ENCODE results near the gene ACVR1B.

The ACVR1B gene
- 20.6 to 82.9 (median 37.2) reads per million in 18 experiments for total RNA-seq

DNA sequence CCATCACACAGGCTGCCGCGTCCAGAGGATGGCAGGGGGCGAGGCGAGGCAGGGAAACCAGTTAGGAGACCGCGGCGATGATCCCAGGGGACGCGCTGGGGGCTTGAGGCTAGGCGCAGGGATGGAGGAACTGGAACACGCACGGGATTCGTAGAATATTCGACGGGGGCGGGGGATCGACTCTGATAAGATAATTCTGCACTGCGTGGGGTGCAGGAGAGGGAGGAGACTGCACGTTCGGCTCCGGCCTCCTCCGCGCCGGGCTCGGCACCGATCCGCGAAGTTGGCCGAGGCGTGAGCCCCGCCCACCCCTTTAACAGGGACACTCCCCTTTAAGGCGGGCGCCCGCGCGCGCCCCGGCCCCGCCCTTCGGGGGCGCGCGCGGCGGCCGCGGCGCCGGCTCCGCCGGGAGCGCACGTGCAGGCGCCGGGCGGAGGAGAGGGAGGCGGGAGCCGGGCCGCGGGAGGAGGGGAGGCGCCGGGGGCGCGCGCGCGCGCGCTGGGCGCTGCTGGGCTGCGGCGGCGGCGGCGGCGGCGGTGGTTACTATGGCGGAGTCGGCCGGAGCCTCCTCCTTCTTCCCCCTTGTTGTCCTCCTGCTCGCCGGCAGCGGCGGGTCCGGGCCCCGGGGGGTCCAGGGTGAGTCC lies at the start of gene ACVR1B:
Gene ACVR1B, plus strand, starts transcription at position 501 of the 644 bp plus-strand sequence. Its CDS starts 45 bp downstream, at position 546.
- DNase-seq, result peak; percentile 90 to 95

DNA sequence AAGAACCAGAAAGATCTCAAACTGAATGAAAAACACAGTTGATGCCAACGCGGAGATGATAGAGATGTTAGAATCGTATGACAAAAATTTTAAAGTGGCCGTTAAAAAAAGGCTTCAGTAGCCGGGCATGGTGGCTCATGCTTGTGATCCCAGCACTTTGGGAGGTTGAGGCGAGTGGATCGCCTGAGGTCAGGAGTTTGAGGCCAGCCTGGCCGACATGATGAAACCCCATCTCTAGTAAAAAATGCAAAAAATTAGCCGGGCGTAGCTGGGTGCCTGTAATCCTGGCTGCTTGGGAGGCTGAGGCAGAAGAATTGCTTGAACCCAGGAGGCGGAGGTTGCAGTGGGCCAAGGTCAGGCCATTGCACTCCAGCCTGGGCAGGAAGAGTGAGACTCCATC lies 49.6 kb upstream of the ACVR1B start:
- no peak for DNase-seq

DNA sequence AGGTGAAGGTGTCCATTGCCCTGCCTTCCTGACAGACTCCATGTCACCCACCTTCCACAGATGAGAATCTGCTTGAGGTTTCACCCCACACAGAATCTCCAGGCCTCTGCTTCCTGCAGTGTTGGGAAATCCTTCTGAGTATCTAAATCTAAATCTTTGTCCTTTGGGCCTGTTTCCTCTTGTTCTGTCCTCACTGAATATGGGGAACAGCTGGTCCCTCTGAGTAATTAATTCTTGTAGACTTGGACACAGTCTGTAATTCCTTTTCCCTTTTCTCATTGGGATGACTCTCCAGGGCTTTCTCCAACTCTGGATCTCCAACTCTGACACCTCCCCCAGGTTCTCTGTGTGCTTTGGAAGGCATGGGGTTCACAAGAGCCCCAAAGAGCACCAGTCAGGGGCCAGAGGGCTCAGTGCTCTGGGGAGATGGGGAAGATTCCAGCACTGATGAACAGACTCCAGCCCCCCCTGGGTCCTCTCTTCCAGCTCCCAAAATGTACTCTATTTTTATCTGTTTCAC lies 46.5 kb upstream of the ACVR1B start:
- DNase-seq, result peak; percentile 43 to 56

DNA sequence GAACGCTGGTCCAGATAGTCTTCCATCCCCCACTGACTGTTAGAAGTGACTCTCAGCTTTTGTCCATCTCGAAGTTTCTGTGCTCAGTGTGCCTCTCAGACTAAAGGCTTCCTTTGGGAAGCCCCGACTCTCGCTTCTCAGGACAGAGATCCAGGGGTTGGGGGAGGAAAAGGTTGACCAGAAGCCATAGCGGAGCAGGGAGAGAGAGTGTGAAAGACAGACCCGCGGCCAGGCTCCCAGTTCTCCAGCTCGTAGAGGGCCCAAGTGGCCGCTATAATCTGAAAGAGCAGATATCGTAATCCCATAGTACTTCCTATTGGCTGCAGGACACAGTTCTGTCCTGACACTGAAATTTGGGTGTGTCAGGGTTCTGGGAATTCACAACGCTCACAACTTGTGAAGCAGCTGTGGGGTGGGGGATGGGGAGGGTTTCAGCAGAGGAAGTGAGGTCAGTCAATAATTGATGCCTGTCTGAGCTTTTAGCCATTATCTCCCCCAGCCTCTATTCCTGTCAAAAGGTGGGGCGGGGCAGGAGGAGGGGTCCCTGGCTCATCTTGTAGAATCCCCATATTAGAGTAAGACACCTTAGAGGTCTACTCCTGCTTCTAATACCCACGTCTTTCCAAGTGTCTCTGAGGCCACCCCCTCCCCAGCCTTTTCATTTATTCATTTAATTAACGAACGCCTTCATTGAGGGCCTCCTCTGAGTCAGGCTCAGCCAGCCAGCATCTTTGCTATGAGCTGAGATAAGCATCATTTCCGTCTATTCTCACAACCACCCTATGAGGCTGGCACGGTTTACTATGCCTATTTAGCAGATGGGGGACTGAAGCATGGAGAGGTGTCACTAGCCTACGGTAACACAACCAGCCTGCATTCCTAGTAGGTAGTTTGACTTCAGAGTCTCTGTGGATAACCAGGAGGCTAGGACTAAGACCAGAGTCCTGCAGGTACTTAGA lies 45.7 kb upstream of the ACVR1B start:
- DNase-seq, result peak; percentile 66 to 84

DNA sequence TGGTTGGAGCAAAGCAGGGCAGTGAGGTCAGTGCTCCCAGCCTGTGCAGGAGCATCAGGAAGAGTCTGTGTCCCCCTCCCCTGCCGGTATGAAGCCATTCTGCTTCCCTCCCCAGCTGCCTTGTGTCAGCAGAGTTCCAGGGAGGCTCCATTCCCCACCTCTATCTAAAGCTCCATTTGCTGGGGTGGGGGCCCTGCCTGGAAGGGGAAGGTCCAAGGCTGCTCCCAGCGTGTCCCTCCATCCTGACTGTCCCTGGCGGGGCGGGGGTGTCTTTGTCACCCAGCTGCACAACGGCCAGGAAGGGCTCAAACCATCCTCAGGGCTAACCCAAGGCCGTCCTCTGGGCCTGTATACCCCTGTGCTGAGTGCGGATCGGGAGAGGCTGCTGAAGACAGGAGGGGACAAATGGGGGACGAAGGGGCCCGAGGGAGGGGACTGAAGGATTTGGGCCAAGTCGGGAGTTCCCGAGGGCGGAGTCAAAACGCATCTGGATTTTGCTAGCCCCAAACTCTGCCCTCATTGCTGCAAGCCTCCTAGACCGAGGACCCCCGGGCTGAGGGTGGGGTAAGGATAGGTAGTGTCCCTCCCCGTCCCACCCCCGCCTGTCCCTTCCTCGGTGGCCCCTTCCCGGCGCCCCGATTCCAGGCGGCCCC lies 44.9 kb upstream of the ACVR1B start:
- DNase-seq, result no peak

DNA sequence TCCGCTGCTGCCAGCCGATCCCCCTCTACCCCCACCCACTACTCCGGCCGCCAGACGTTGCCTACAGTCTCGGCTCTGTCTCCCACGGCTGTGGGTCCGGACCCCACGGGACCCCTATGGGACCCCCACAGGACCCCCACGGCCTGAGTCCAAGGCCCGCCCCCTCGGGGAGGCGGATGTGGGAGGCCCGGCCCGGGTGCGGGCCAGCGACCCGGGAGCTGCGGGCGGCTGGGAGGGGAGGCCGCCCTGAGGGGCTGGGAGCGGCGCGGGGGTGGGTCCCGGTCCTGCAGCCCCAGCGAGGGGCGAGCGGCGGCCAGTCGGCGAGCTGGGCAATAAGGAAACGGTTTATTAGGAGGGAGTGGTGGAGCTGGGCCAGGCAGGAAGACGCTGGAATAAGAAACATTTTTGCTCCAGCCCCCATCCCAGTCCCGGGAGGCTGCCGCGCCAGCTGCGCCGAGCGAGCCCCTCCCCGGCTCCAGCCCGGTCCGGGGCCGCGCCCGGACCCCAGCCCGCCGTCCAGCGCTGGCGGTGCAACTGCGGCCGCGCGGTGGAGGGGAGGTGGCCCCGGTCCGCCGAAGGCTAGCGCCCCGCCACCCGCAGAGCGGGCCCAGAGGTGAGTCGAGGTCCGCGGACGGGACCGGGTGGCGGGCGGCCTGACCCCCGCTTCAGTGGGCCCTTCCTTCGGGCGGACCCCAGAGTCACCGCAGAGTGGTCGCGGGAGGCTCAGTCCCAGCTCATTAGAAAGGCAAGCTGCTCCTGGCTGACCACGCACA lies 44.2 kb upstream of the ACVR1B start, which contains the start of gene ACVRL1:
Gene ACVRL1, plus strand, starts transcription at position 422 of the 773 bp plus-strand sequence. CDS start 4,971 bp downstream, outside the sequence.
- DNase-seq, result no peak

DNA sequence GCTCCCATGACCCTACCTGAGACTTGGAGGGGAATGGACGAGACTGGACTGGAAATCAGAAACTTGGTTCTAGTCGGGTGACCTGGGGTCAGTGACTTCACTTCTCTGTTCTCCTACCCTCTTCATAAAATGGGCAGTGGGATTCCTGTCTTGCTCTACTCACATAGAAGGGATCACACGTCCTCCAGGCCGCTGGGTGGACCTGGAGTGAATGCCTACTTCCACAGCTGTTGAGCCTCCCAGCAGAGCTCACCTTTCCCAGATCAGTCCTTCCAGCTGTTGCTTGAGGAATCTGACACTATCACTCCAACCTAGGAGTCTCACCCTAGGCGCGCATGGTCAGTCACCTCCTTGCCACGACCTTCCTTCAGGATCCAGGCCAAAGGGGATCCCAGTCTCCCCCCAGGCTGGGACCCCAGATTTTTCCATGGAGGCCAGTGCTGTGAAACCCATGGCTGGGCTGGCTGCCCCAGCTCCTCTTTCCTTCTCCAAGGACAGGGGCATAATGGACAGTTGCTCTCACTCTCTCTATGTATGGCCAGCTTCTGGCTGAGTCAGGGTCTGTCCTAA lies 43.6 kb upstream of the ACVR1B start:
- DNase-seq, result no peak

DNA sequence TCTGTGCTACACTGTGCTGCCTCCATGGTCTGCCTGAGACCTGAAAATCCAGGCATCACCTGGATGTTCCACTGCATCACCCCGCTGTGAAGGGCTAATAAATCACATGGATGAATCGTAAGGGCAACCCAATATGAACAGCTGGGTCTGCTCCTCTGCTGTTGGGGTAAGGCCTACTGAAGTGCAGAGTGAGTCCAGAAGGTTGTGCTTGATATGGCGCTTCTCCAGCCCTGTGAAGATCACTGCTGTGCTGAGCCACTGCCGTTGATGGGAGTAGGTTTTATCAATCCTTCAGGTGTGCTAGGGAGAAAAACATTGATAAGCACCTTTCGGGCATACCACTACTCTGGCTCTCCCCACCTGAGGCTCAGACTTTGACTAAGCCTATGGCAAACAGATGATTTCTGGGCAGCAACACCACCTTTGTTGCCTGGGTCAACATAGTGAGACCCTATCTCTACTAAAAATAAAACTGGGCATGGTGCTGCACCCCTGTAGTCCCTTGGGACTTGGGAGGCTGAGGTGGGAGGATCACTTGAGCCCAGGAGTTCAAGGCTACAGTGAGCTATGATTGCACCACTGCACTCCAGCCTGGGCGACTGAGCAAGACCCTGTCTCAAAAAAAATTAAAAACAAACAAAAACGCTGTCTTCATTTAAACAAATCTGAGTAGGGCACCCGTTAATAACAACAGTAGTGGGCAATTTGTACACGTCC lies 42.5 kb upstream of the ACVR1B start:
- no peak for DNase-seq

DNA sequence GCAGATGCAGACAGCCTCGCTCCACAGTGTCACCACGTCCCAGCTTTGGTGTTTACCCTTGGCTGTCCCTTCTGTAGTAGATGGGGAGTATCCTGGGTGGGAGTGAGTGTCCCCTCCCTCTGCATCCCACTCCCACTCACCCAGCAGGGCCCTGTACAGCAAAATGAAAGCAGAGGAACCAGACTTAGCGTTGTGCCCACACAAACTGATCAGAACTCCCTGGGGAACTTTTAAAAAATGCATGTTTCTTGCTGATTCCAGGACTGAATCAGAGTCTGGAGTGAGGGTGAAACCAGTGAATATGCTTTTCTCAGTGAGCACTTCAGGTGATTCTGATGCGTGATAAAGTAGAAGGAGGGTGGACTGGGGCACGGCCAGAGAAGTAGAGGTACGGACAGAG lies 41.3 kb upstream of the ACVR1B start:
- no peak for DNase-seq

DNA sequence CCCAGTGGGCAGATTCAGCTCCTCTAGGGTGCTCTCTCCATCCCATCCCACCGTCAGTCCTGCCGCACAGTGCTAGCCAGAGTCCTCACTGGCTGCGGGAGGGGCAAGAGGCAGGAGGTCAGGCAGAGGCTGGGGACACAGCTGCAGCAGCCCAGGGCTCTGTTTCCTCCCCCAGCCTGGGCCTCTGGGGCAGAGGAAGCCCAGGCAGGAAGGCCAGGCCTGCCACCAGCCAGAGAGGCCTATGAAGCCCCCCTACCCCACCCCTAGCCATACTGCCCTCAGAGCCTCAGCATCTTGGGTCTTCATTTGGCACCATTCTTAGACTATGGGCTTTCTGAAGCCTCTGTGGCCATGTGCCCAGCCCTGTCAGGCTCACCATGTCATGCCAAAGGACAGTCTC lies 40.8 kb upstream of the ACVR1B start:
- no peak for DNase-seq

DNA sequence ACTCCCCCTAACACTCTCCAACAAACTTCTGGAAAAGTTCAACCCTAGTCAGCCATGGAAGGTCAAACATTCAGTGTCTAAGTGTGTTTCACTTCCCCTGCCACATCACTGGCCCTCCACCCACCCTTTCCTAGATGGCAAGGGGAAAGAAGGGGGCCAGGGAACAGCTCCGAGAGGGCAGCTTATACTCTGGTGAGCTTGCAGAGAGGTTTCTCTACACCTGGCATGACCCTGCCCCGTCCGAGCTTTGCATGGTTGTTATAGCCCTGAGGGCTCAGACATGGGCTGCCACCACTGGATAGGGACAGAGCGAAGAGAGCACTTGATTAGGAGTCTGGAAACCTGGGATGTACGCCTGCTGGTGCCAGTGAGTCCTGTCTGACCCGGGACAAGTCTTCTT lies 40.2 kb upstream of the ACVR1B start:
- DNase-seq, result peak; percentile 66 to 71

DNA sequence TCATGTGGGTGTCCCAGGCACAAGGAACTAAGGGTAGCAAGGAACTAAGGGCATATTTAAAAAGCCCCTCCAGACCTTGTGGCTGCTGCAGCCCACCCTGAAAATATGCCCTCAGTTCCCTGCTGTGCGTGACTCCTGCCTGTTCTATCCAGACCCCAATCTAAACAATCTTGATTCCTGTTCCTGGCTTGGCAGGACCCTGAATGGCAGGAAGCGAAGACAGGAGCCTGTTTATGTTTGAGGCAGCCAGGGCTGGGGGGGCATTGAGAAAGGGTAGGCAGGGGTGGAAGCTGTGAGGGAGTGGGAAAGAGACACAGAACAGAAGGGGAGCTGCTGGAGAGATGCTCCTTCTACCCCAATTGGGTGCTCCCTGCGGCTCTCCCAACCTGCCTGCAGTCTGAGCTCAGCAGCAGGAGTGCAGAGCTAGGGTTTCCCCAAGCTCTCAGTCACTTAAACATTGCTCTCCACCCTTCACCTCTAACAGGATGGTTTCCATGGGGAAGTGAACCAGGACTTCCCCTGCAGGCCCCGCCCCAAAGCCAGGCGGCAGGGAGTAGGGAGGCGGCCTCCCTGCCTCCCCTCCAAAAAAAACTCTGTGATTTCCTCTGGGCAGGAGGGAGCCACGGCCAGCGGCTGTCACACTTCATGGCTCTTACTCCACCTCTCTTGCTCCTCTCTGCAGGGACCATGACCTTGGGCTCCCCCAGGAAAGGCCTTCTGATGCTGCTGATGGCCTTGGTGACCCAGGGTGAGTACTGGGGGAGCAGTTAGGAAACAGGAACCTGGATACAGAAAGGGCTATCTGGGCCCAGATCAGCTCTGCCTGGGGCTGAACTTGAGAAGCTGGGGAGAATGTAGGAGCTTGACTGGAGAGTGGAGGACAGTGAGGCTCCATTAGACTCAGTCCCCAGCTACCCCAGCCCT lies 39.4 kb upstream of the ACVR1B start:
- peak; percentile 81 to 82 for DNase-seq

DNA sequence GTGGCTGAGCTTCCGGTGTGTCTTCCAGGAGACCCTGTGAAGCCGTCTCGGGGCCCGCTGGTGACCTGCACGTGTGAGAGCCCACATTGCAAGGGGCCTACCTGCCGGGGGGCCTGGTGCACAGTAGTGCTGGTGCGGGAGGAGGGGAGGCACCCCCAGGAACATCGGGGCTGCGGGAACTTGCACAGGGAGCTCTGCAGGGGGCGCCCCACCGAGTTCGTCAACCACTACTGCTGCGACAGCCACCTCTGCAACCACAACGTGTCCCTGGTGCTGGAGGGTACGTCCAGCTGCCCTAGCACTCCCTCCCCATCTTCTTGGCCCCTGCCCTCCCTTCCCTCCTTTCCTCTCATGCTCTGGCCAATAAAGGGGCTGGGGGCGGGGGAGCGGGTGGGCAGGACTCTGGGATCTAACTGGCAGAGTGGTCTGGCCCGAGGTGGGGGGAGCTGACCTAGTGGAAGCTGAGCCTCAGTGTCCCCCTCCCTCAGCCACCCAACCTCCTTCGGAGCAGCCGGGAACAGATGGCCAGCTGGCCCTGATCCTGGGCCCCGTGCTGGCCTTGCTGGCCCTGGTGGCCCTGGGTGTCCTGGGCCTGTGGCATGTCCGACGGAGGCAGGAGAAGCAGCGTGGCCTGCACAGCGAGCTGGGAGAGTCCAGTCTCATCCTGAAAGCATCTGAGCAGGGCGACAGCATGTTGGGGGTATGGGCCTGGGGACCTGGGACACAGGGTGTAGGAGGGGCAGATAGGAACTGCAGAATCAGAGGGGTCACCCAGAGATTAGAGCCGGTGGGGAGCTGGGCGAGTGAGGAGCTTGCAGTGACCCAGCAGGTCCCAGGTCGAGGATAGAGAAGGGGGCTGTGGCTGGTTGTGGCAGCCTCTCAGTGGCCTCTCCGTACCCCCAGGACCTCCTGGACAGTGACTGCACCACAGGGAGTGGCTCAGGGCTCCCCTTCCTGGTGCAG lies 38.1 kb upstream of the ACVR1B start:
- no peak for DNase-seq

DNA sequence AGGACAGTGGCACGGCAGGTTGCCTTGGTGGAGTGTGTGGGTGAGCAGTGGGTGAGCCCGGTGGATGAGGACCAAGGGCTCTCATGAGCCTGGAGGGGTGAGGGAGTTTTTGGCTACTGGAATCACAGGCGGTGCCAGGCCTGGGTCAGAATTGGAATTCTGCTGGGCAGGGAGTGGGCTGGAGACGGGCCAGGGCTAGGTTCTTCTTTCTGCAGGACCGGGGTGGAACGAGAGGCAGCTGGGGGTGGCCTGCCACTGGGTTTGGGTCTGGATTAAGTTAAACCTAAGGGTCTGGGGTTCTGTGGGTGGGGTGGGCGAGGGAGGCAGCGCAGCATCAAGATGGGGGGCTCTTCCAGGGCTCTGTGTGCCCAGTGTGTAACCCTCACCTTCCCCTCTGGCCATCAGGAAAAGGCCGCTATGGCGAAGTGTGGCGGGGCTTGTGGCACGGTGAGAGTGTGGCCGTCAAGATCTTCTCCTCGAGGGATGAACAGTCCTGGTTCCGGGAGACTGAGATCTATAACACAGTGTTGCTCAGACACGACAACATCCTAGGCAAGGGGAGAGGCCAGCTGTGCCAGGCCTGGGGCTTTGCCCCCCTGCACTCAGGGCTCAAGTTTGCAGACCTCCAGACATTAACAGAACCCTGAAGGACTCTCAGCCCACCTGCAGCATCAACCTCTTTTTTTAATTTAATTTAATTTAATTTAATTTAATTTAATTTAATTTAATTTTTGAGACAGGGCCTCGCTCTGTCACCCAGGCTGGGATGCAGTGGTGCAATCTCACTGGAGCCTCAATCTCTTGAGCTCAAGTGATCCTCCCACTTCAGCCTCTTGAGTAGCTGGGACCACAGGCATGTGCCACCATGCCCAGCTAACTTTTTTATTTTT lies 37.2 kb upstream of the ACVR1B start:
- no peak for DNase-seq

DNA sequence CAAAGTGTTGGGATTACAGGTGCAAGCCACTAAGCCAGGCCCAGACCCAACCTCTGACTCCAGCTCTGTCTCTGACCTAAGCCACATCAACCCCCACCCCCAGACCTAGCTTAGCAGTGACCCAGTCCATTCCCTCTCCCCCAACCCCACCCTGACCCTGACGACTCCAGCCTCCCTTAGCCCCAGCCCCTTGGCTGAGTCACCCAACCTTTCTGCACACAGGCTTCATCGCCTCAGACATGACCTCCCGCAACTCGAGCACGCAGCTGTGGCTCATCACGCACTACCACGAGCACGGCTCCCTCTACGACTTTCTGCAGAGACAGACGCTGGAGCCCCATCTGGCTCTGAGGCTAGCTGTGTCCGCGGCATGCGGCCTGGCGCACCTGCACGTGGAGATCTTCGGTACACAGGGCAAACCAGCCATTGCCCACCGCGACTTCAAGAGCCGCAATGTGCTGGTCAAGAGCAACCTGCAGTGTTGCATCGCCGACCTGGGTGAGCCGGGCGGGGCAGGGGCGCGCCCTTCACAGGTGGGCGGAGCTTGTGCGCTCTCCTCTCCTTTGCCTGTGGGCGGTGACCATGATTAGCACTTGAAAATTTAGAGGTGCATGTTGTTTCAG lies 36.4 kb upstream of the ACVR1B start:
- no peak for DNase-seq

DNA sequence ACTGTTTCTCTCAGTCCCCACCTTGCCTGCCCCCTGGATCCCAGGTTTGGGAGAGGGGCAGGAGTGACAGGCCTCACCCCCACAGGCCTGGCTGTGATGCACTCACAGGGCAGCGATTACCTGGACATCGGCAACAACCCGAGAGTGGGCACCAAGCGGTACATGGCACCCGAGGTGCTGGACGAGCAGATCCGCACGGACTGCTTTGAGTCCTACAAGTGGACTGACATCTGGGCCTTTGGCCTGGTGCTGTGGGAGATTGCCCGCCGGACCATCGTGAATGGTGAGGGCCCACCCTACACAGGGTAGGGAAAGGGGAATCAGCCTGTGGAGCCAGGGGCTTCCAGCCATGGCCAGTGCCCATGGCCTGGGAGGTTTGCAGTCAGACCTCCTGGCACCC lies 35.5 kb upstream of the ACVR1B start:
- DNase-seq, result no peak

DNA sequence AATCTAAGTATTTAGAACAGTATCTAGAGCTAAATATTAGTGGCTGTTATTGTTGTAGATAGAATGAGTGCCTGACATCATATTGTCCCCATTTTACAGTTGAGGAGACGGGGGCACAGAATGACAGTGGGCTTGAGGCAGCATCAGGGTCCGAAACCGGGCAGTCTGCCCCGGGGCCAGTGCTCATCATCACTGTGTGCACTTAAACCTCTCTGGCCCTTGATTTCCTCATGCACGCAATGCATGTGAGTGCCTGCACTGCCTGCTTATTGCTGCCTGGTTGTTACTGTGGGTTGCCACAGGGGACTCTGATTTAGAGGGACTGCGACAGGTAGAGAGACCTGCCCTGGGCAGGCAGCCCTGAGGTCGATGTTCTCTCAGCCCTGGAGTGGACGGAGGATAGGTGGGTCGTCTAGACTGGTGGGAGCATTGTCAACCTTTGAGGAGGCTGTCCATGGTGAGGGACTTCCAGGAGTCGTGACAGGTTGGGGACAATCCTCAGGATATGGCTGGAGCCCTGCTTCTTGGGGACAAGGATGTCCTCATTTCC lies 34.4 kb upstream of the ACVR1B start:
- no peak for DNase-seq

Measured in inflammatory macrophage (primary cell).